OCI-LY7 (cell line): ENCODE measurements around the gene SOX18.

Experiments used
- CTCF ChIP-seq: fragments of 200-600 bp; sonication (generic); conservative IDR thresholded peaks from 2 replicates; pipeline ENCODE4 v1.5.1; 2014; ENCODE audit warnings: mild to moderate bottlenecking, antibody characterized with exemption, low read length, moderate library complexity, mixed read lengths
- EZH2phosphoT487 ChIP-seq: fragments of 200-600 bp; sonication (generic); IDR thresholded peaks from 2 replicates; pipeline ENCODE4 v1.6.1; 2018; ENCODE audit warnings: low read depth, borderline replicate concordance, mild to moderate bottlenecking, mixed run types, antibody characterized with exemption, low read length, moderate library complexity, mixed read lengths

GRCh38 chr20:64037199-64037497 lies 12.3 kb downstream of the SOX18 start:
- TF ChIP-seq CTCF (no peak), EZH2phosphoT487 (no peak)
